ENCODE measurements around the gene ITM2B. TPM values are rescaled to one million over a fixed set of nuclear protein-coding genes. Genes with fewer than 3 reads are reported as not detected.

The ITM2B gene
- total and polyA plus RNA-seq, 10 of the 15 experiments (the other 5 are each of a cell fraction or from before 2014, with no cell fraction given), result 2.5 to 18.1 (median 4.9) TPM

DNA sequence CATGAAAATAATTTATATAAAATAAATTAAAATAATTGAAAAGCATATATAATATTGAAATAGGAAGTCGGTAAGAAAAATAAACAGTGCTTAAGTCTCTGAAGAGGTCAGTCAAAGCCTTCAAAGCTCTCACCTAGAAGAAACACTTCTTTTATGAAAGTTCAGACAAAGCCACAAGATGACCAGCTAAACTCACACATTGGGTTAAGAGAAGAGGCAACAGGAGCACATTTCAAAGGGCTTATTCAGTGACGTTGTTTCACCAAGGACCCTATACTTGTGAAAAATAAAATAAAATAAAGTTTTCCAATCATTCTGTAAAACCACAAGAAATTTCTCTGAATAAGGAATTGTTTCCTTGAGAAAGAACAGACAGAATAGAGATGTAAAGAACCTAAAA lies 2.5 kb upstream of the ITM2B start:
- no peaks in the 10 kb centered on the region for H3K9me3 ChIP-seq (replicated peaks; ENCODE audit: control insufficient read depth, insufficient read depth, low read length)
- BruUV-seq (replicated peaks), result no TSS peak
- H3K9ac ChIP-seq (ENCODE audit: control insufficient read depth, insufficient read depth, low read length), result no peak overlapping the region
- ChIA-PET POLR2A (no interaction called here), CTCF (interaction anchor here (1.4 kb wide), 1 partner anchor 103 kb away, joined by 3 read pairs; no protein-coding TSS in a partner anchor), SMC1A (ENCODE audit: uncharacterized antibody, unreplicated experiment) (no interaction called here), RAD21 (ENCODE audit: unreplicated experiment) (no interaction called here)
- no peak overlapping the region for H3K27ac ChIP-seq (ENCODE audit: control insufficient read depth, insufficient read depth)
- WGBS (ENCODE audit: insufficient coverage, insufficient replicate concordance, low lambda C conversion rate, missing lambda C conversion rate), result 45% methylated on average over 2 of the region's 2 CpGs
- H3K27me3 ChIP-seq (replicated peaks in 1 of 2; ENCODE audit: control insufficient read depth in 2 of 2, insufficient read depth in 2 of 2, low read length in 1 of 2), result peaks cover 6 to 11% of the 10 kb centered on the region in 2 experiments
- DNase-seq (ENCODE audit: low read depth, low spot score) (no peak), ATAC-seq (no peak), FAIRE-seq (no peak)
- no peak overlapping the region for H3K4me3 ChIP-seq
- no peaks in the 10 kb centered on the region for H3K79me2 ChIP-seq (ENCODE audit: control insufficient read depth, insufficient read depth, low read length)
- H3K4me2 ChIP-seq (ENCODE audit: control insufficient read depth, insufficient read depth), result no peak overlapping the region
- H2AFZ ChIP-seq (ENCODE audit: control insufficient read depth, low read depth, low read length), result no peak overlapping the region
- in situ Hi-C loops (cut with MboI), result no loop called here
- H3K4me1 ChIP-seq (ENCODE audit: control insufficient read depth, insufficient read depth, low read length), result peaks cover 8% of the 10 kb centered on the region
- H4K20me1 ChIP-seq (ENCODE audit: control insufficient read depth, insufficient read depth), result 0 out of 2 replicates have a peak, but pooled peaks cover 1% of the 10 kb centered on the region
- intact Hi-C loops (cut with micrococcal nuclease; ENCODE audit: unreplicated experiment), result loop anchor here (10.0 kb wide), 1 partner anchor 1994 kb away; no protein-coding TSS in a partner anchor
- H3K36me3 ChIP-seq (ENCODE audit: control insufficient read depth in 2 of 2, insufficient read depth in 2 of 2, low read length in 1 of 2), result no peaks in the 10 kb centered on the region
- no peak for TF ChIP-seq MTA3 (IDR thresholded peaks at IDR 0.05; ENCODE audit: borderline replicate concordance, low read length)
- TF ChIP-seq GATAD2B (conservative IDR thresholded peaks at IDR 0.05; ENCODE audit: low read depth), result no peak
- TF ChIP-seq FOXK2 (IDR thresholded peaks at IDR 0.05), result no peak
- TF ChIP-seq SMARCA5 (IDR thresholded peaks at IDR 0.05), result no peak
- no peak for TF ChIP-seq RUNX3 (IDR thresholded peaks at IDR 0.05; ENCODE audit: low read length)
- TF ChIP-seq MTA2 (IDR thresholded peaks at IDR 0.05; ENCODE audit: low read depth), result no peak
- no peak for TF ChIP-seq CBX3 (IDR thresholded peaks at IDR 0.05; ENCODE audit: borderline replicate concordance, low read depth)
- TF ChIP-seq ZNF622 (IDR thresholded peaks at IDR 0.05), result no peak
- TF ChIP-seq, protein P1, sequence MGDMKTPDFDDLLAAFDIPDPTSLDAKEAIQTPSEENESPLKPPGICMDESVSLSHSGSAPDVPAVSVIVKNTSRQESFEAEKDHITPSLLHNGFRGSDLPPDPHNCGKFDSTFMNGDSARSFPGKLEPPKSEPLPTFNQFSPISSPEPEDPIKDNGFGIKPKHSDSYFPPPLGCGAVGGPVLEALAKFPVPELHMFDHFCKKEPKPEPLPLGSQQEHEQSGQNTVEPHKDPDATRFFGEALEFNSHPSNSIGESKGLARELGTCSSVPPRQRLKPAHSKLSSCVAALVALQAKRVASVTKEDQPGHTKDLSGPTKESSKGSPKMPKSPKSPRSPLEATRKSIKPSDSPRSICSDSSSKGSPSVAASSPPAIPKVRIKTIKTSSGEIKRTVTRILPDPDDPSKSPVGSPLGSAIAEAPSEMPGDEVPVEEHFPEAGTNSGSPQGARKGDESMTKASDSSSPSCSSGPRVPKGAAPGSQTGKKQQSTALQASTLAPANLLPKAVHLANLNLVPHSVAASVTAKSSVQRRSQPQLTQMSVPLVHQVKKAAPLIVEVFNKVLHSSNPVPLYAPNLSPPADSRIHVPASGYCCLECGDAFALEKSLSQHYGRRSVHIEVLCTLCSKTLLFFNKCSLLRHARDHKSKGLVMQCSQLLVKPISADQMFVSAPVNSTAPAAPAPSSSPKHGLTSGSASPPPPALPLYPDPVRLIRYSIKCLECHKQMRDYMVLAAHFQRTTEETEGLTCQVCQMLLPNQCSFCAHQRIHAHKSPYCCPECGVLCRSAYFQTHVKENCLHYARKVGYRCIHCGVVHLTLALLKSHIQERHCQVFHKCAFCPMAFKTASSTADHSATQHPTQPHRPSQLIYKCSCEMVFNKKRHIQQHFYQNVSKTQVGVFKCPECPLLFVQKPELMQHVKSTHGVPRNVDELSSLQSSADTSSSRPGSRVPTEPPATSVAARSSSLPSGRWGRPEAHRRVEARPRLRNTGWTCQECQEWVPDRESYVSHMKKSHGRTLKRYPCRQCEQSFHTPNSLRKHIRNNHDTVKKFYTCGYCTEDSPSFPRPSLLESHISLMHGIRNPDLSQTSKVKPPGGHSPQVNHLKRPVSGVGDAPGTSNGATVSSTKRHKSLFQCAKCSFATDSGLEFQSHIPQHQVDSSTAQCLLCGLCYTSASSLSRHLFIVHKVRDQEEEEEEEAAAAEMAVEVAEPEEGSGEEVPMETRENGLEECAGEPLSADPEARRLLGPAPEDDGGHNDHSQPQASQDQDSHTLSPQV (IDR thresholded peaks at IDR 0.05), result no peak
- TF ChIP-seq MXI1 (IDR thresholded peaks at IDR 0.05; ENCODE audit: low read depth, low read length), result no peak
- TF ChIP-seq, protein P2, sequence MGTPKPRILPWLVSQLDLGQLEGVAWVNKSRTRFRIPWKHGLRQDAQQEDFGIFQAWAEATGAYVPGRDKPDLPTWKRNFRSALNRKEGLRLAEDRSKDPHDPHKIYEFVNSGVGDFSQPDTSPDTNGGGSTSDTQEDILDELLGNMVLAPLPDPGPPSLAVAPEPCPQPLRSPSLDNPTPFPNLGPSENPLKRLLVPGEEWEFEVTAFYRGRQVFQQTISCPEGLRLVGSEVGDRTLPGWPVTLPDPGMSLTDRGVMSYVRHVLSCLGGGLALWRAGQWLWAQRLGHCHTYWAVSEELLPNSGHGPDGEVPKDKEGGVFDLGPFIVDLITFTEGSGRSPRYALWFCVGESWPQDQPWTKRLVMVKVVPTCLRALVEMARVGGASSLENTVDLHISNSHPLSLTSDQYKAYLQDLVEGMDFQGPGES (IDR thresholded peaks at IDR 0.05), result no peak
- TF ChIP-seq CHD2 (IDR thresholded peaks at IDR 0.05; ENCODE audit: borderline replicate concordance, low read depth, low read length), result no peak
- TF ChIP-seq ESRRA (IDR thresholded peaks at IDR 0.05; ENCODE audit: low read length), result no peak
- no peak for TF ChIP-seq GABPA (IDR thresholded peaks at IDR 0.05; ENCODE audit: low read depth)
- TF ChIP-seq, protein P3, sequence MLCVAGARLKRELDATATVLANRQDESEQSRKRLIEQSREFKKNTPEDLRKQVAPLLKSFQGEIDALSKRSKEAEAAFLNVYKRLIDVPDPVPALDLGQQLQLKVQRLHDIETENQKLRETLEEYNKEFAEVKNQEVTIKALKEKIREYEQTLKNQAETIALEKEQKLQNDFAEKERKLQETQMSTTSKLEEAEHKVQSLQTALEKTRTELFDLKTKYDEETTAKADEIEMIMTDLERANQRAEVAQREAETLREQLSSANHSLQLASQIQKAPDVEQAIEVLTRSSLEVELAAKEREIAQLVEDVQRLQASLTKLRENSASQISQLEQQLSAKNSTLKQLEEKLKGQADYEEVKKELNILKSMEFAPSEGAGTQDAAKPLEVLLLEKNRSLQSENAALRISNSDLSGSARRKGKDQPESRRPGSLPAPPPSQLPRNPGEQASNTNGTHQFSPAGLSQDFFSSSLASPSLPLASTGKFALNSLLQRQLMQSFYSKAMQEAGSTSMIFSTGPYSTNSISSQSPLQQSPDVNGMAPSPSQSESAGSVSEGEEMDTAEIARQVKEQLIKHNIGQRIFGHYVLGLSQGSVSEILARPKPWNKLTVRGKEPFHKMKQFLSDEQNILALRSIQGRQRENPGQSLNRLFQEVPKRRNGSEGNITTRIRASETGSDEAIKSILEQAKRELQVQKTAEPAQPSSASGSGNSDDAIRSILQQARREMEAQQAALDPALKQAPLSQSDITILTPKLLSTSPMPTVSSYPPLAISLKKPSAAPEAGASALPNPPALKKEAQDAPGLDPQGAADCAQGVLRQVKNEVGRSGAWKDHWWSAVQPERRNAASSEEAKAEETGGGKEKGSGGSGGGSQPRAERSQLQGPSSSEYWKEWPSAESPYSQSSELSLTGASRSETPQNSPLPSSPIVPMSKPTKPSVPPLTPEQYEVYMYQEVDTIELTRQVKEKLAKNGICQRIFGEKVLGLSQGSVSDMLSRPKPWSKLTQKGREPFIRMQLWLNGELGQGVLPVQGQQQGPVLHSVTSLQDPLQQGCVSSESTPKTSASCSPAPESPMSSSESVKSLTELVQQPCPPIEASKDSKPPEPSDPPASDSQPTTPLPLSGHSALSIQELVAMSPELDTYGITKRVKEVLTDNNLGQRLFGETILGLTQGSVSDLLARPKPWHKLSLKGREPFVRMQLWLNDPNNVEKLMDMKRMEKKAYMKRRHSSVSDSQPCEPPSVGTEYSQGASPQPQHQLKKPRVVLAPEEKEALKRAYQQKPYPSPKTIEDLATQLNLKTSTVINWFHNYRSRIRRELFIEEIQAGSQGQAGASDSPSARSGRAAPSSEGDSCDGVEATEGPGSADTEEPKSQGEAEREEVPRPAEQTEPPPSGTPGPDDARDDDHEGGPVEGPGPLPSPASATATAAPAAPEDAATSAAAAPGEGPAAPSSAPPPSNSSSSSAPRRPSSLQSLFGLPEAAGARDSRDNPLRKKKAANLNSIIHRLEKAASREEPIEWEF (IDR thresholded peaks at IDR 0.05; ENCODE audit: insufficient replicate concordance, low read depth, low read length), result no peak

Data from GM12878 (cell line).